AG09309 (cell line): ENCODE measurements around the gene GLCCI1.

Experiments used
- DNase-seq: peaks from one replicate; pipeline ENCODE4 v3.0.0-alpha.2; 2010; ENCODE audit warnings: low read depth
- H3K4me3 ChIP-seq: 2 replicates; pipeline ENCODE4 v1.5.1; 2011; ENCODE audit warnings: mild to moderate bottlenecking, low read depth, low read length, moderate library complexity; ENCODE audit not compliant: control insufficient read depth
- TF ChIP-seq, protein P1 (sequence below): IDR thresholded peaks from 2 replicates; pipeline ENCODE4 v1.5.1; 2011; ENCODE audit warnings: mild to moderate bottlenecking, low read depth, low read length, inconsistent platforms; ENCODE audit not compliant: insufficient read depth, control insufficient read depth; ENCODE audit errors: missing control alignments

Gene GLCCI1

DNA sequence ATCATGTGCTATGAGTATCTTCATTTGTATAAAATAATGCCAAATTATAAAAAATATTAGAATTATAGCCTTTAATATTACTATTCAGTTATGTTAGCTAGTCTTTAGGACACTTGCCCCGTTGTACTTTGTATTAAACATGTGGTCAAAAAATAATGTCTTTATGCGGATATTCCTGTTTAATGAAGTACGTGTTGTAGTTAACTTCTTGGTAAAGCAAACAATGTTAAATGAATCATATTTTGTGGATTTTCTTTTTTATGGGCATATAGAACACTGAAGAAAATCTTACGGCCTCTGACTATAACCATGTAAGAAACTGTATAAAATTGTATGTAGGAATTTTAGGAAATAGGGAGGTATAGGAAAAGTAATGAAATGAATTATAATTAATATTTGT lies 14.3 kb downstream of the GLCCI1 start:
- no peak for DNase-seq
- no peak overlapping the region for H3K4me3 ChIP-seq
- TF ChIP-seq, protein P1, sequence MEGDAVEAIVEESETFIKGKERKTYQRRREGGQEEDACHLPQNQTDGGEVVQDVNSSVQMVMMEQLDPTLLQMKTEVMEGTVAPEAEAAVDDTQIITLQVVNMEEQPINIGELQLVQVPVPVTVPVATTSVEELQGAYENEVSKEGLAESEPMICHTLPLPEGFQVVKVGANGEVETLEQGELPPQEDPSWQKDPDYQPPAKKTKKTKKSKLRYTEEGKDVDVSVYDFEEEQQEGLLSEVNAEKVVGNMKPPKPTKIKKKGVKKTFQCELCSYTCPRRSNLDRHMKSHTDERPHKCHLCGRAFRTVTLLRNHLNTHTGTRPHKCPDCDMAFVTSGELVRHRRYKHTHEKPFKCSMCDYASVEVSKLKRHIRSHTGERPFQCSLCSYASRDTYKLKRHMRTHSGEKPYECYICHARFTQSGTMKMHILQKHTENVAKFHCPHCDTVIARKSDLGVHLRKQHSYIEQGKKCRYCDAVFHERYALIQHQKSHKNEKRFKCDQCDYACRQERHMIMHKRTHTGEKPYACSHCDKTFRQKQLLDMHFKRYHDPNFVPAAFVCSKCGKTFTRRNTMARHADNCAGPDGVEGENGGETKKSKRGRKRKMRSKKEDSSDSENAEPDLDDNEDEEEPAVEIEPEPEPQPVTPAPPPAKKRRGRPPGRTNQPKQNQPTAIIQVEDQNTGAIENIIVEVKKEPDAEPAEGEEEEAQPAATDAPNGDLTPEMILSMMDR: no peak

DNA sequence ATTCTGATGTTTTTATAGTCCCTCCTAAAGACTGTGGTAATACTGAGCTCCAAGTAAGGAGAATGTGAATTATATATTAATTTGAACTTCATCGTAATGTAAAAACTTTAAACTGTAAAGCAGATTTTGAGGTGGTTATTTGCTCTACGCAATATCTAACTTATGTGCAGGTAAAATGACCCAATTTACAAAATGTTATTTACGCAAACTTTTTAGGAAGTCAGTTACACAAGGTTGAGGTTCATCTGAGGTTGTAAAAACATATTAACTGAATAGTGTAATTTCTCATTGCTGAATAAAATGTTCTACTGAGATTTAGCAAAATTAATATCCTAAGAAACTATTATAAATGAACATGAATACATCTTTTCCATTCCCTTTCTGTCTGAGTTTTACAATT lies 15.8 kb downstream of the GLCCI1 start:
- TF ChIP-seq, protein P1: no peak
- no peak for DNase-seq
- H3K4me3 ChIP-seq: no peak overlapping the region

DNA sequence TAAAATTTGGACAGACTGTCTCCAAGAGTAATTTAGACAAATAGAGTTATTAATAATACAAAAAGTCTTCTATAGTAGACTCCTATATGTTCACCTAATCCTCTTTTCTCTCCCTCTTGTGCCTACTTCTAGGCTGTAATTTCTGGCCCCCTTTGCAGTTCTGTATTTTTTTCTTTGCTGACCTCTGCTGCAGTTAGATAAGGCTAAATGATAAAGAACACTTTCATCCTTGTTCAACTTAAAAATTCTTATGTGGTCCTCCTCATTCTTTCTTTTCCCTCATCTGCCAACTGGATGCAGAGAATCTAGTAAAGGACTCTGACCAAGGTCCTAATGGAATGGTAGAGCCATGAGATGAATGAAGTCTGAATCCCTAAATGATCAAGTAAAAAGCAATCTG lies 20.1 kb downstream of the GLCCI1 start:
- TF ChIP-seq, protein P1: no peak
- DNase-seq: no peak
- no peak overlapping the region for H3K4me3 ChIP-seq

DNA sequence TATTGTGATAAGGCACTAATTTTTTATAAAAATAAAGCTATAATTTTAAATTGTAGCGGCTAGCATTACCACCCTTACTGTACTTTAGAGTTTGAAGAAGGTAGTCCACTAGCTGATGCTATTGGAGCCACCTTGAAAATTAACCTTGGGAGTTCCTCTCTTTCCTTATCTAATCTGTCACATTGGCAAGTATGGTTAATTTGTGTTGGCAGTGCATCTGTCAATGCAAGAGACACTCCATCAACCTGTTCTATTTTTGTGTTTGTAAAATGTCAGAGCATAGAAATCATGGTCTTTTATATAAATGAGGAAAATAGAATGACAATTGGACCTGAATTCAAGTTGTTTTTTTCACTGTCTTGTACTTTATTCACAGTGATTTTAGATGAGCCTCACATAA lies 20.5 kb downstream of the GLCCI1 start:
- DNase-seq: no peak
- TF ChIP-seq, protein P1: no peak
- no peak overlapping the region for H3K4me3 ChIP-seq

DNA sequence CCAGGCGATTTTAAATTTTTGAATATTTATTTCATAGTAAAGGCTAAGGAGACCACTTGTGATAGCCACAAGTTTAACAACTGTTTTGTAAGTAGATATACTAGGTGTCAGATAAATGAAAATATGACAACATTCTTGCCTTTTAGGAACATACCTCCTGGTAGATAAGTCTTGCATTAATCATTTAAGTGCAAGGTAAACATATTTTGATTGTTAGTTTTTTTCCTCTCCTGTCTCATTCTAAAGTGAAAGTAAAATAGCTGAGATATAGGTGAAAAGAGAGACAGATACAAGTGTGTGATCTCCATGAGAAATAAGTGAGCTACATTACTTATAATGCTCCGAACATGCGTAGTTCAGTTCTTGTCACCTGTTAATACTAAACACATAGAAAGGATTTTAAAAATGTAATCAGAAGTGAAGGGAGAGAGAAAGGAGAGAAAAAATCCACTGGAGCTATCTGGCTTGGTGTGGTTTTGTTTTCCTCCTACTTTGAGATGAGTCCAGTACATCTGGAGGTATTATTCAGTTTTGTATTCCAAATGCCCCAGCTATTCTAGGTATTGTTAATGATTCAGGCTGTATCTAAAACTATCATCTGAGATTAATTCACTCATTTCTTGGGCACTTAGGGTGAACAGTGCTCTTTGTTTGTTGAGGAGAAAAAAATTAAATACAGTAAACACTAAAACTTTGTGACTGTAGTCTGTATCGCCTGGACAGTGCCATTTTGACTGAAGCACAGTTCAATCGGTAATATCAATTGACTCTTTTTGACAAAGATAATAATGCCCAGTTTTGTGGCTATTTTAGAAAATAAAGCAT lies 21.2 kb downstream of the GLCCI1 start:
- H3K4me3 ChIP-seq: no peak overlapping the region
- no peak for DNase-seq
- TF ChIP-seq, protein P1: no peak

DNA sequence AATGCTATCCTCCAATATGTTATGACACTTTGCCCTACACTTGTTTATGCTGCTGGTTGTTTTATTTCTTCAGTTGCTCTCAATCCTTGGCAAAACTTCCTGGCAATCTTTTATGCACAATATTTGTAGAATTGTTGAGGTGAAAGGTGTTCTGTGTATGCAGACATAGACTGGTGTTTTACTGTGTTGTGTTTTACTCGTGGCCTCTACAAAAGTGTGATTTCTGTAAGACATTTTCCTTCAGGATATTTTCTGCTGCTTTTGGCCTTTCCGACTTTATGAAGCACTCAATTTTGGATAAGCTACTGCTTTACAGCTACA lies 21.8 kb downstream of the GLCCI1 start:
- TF ChIP-seq, protein P1: no peak
- DNase-seq: no peak
- no peak overlapping the region for H3K4me3 ChIP-seq
